Dermis blood vessel endothelial cell (primary cell): ENCODE data around the gene RFTN1. TPM values are rescaled to one million over a fixed set of nuclear protein-coding genes. Genes with fewer than 3 reads are reported as not detected.

Experiments used
- total RNA-seq: library from RNA; depleted of rRNA; stranded (reverse); fragments of >200 nt; gene quantifications from 2 replicates; pipeline ENCODE4 v1.2.3, GENCODE V29; 2014

Gene RFTN1
- total RNA-seq, 1 donor from 2014 or later = 47.8 TPM

Other genes starting within 250 kb of the RFTN1 start
- 21.3 and 26.8 TPM in 2 replicates for gene DPH3, start 248.8 kb downstream of the RFTN1 start, total RNA-seq
- 18.0 and 20.1 TPM in 2 replicates for gene OXNAD1, start 248.5 kb downstream of the RFTN1 start, total RNA-seq
- gene DAZL, start 91.7 kb upstream of the RFTN1 start, total RNA-seq = not detected in 2 replicates